ENCODE data around the gene ZMYND8.

The ZMYND8 gene

GRCh38 chr20:47160992-47161391 is 195.5 kb downstream of the ZMYND8 start:
- DNase-seq: no peak

GRCh38 chr20:47160240-47160639 is 196.3 kb downstream of the ZMYND8 start:
- DNase-seq: no peak

Data from NCI-H510A treated with DMSO at 0.1 percent for 48 hours (cell line).